ENCODE measurements around the gene TMEM232.

The TMEM232 gene

GRCh38 chr5:110630350-110630749 lies 96.1 kb downstream of the TMEM232 start:
- no peak for TF ChIP-seq CTCF (IDR thresholded peaks at IDR 0.05; ENCODE audit: low read depth, low read length)
- in situ Hi-C loops (cut with HindIII; ENCODE audit: low sequenced_read_pairs) = no loop called here
- H3K4me3 ChIP-seq (ENCODE audit: low read depth, low read length) = no peak overlapping the region
- DNase-seq (ENCODE audit: low read depth, low spot score) = no peak

DNA sequence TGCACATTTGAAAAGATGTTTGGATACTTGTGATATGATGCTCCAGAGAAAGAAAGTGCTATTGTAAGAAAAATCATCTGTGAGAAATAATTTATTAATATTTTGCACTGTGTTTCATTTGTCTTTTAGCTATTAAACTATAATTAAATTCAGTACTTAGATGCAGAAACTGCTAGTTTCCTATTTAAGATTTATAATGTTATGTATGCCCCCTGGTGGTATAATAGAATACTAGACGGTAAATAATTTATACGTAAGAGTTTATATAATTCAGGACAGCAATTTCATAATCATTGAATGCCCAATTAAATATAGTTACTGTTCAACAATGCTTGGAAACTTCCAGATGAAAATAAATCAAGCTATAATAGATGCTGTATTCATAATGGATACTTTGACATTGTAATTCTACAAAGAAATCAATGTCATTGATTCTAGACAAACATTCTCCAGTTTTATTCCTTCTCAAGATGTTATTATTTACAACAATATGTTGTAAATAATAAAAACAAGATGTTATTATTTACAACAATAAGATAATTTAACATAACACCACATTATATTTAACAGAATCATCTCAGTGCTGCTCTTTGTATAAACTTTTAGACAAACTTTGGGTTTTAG lies 101.0 kb downstream of the TMEM232 start:
- TF ChIP-seq CTCF (IDR thresholded peaks at IDR 0.05; ENCODE audit: low read depth, low read length) = no peak
- DNase-seq (ENCODE audit: low read depth, low spot score) = peak; percentile 59
- no peak overlapping the region for H3K4me3 ChIP-seq (ENCODE audit: low read depth, low read length)
- in situ Hi-C loops (cut with HindIII; ENCODE audit: low sequenced_read_pairs) = no loop called here

GRCh38 chr5:110623874-110624273 lies 102.6 kb downstream of the TMEM232 start:
- H3K4me3 ChIP-seq (ENCODE audit: low read depth, low read length) = no peak overlapping the region
- in situ Hi-C loops (cut with HindIII; ENCODE audit: low sequenced_read_pairs) = no loop called here
- DNase-seq (ENCODE audit: low read depth, low spot score) = peak; percentile 22
- no peak for TF ChIP-seq CTCF (IDR thresholded peaks at IDR 0.05; ENCODE audit: low read depth, low read length)

- no peak for TF ChIP-seq CTCF (IDR thresholded peaks at IDR 0.05; ENCODE audit: low read depth, low read length)
- no peak for DNase-seq (ENCODE audit: low read depth, low spot score)
- in situ Hi-C loops (cut with HindIII; ENCODE audit: low sequenced_read_pairs) = no loop called here
- H3K4me3 ChIP-seq (ENCODE audit: low read depth, low read length) = no peak overlapping the region
These were observed 107.5 kb downstream of the TMEM232 start for GRCh38 chr5:110618941-110619340.

- H3K4me3 ChIP-seq (ENCODE audit: low read depth, low read length) = no peak overlapping the region
- TF ChIP-seq CTCF (IDR thresholded peaks at IDR 0.05; ENCODE audit: low read depth, low read length) = no peak
- in situ Hi-C loops (cut with HindIII; ENCODE audit: low sequenced_read_pairs) = no loop called here
These were observed 110.5 kb downstream of the TMEM232 start for GRCh38 chr5:110616009-110616408.

DNA sequence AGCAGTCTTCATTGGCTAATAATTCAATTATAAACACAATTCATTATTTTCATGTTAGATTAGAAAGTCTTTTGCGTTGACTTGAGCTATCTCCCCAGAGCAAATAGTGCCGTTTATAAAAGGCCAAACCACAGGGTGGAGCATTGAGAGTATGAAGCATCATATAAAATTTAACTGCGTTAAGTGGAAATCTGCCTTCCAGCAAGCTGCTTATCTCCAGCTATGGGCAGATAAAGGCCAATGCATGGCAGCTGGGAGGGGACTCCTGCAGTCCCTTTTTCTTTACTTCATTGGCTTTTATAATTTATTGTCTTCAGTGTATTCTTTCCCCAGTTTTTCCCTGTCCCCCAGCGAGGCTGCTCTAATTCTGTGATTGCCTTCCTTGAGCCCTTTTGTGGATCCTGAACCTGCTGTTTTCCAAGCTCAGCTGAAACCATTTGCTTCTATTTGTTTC lies 113.7 kb downstream of the TMEM232 start:
- no peak for TF ChIP-seq CTCF (IDR thresholded peaks at IDR 0.05; ENCODE audit: low read depth, low read length)
- in situ Hi-C loops (cut with HindIII; ENCODE audit: low sequenced_read_pairs) = no loop called here
- DNase-seq (ENCODE audit: low read depth, low spot score) = no peak
- no peak overlapping the region for H3K4me3 ChIP-seq (ENCODE audit: low read depth, low read length)

More at GRCh38 chr5:110616009-110616408, 110.5 kb downstream of the TMEM232 start:
- DNase-seq (ENCODE audit: low read depth, low spot score) = no peak
